Esophagus squamous epithelium (tissue), 4 donors: ENCODE data around the gene CSTF2.

Source experiments
- CTCF ChIP-seq, 6 experiments: fragments of 450-650 bp in 4 of 6; fragments of 200-600 bp in 2 of 6; sonication (generic) in 2 of 6; IDR thresholded peaks; one replicate each; pipeline ENCODE4 v1.5.1; 2016 to 2019; ENCODE audit warnings: antibody characterized with exemption in 6 of 6, mild to moderate bottlenecking in 4 of 6, moderate library complexity in 4 of 6
- POLR2A ChIP-seq, 4 donors: fragments of 450-650 bp; IDR thresholded peaks; one replicate each; pipeline ENCODE4 v1.6.1; 2017; ENCODE audit warnings: antibody characterized with exemption in 4 of 4, mild to moderate bottlenecking in 4 of 4, moderate library complexity in 3 of 4

GRCh38 chrX:100817340-100817739 is 2.9 kb upstream of the CSTF2 start:
- TF ChIP-seq POLR2A (IDR thresholded peaks at IDR 0.05) (no peak), CTCF (IDR thresholded peaks at IDR 0.05) (no peak)
